GM10266 (cell line): ENCODE results near the gene IGFALS.

Source experiments
- DNase-seq: peaks from one replicate; pipeline ENCODE4 v3.0.0; 2012; ENCODE audit errors: extremely low spot score
- CTCF ChIP-seq: IDR thresholded peaks from 2 replicates; pipeline ENCODE4 v1.5.1; 2012; ENCODE audit warnings: mild to moderate bottlenecking, low read depth; ENCODE audit not compliant: control insufficient read depth, insufficient read depth; ENCODE audit errors: missing control alignments

The IGFALS gene

GRCh38 chr16:1817276-1817589, 23.7 kb upstream of the IGFALS start:
- TF ChIP-seq CTCF = no peak

GRCh38 chr16:1816396-1817275, 23.1 kb upstream of the IGFALS start:
- DNase-seq = no peak
- no peak for TF ChIP-seq CTCF

More at GRCh38 chr16:1817276-1817589, 23.7 kb upstream of the IGFALS start:
- no peak for DNase-seq

GRCh38 chr16:1815461-1815860, 22.0 kb upstream of the IGFALS start:
- no peak for DNase-seq
- no peak for TF ChIP-seq CTCF

GRCh38 chr16:1812732-1813163, 19.2 kb upstream of the IGFALS start:
- no peak for DNase-seq
- no peak for TF ChIP-seq CTCF

- TF ChIP-seq CTCF = no peak
- no peak for DNase-seq
Observed at GRCh38 chr16:1810536-1810935, 17.0 kb upstream of the IGFALS start.

GRCh38 chr16:1810106-1810505, 16.6 kb upstream of the IGFALS start:
- TF ChIP-seq CTCF = no peak
- no peak for DNase-seq

GRCh38 chr16:1809281-1809801, 15.8 kb upstream of the IGFALS start:
- TF ChIP-seq CTCF = no peak
- no peak for DNase-seq
